Measurements from ENCODE around the gene APOBEC2.

APOBEC2 gene

DNA sequence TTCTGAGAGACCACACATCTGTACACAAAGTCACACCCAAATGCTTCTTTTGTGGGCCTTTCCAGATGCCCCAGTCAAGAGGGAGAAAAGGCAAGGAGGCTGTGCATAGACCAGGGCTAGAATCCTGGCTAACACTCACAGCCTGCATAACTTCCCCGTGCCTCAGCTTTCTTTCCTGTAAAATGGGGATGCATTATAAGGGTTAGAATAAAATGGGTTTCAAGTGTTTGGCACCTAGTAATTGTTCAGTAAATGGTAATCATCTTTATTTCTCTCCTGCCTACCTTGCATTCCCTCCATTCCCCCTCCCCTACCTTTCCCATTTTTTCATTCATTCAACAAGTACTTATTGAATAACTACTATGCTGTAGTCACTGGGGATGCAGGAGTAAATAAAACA, 43.3 kb upstream of the APOBEC2 start:
- Histone ChIP-seq H2BK120ac (ENCODE audit: insufficient read depth, low read length, poor library complexity) (no peak overlapping the region), H3K27me3 (ENCODE audit: insufficient read depth, low read length) (no peaks in the 10 kb centered on the region), H4K8ac (ENCODE audit: low read depth, low read length) (no peak overlapping the region), H2BK5ac (ENCODE audit: low read depth, low read length, poor library complexity) (no peak overlapping the region), H3K9me3 (ENCODE audit: insufficient read depth, low read depth, low read length) (no peaks in the 10 kb centered on the region), H2AK5ac (ENCODE audit: low read length) (no peak overlapping the region), H3K4ac (ENCODE audit: low read depth, low read length) (no peak overlapping the region), H4K12ac (ENCODE audit: low read depth, low read length) (no peak overlapping the region), H3K18ac (ENCODE audit: low read length) (no peak overlapping the region), H3K9ac (ENCODE audit: low read length) (no peak overlapping the region), H3K79me2 (ENCODE audit: control insufficient read depth, insufficient read depth, low read length, poor library complexity) (no peaks in the 10 kb centered on the region), H3K27ac (ENCODE audit: low read depth, low read length) (no peak overlapping the region), H2AFZ (ENCODE audit: insufficient read depth, low read length, poor library complexity) (no peak overlapping the region), H3K79me1 (ENCODE audit: low read length) (no peaks in the 10 kb centered on the region), H3K4me1 (ENCODE audit: control insufficient read depth in 1 of 2, insufficient read depth in 2 of 2, low read length in 2 of 2) (no peaks in the 10 kb centered on the region), H2BK12ac (ENCODE audit: low read length) (no peak overlapping the region), H4K91ac (ENCODE audit: low read depth, low read length) (no peak overlapping the region), H3K4me3 (ENCODE audit: low read depth, low read length) (no peak overlapping the region), H3K14ac (ENCODE audit: low read length) (no peak overlapping the region), H3K36me3 (ENCODE audit: control insufficient read depth in 1 of 2, insufficient read depth in 2 of 2, low read length in 2 of 2) (no peaks in the 10 kb centered on the region), H3K4me2 (ENCODE audit: low read length) (no peak overlapping the region), H3K23ac (ENCODE audit: low read length) (no peak overlapping the region)
- no CpG with 5 or more reads among the region's 1 CpG for WGBS (ENCODE audit: extremely low coverage, insufficient coverage, insufficient read length)
- no peak for DNase-seq

- Histone ChIP-seq H4K8ac (ENCODE audit: low read depth, low read length) (no peak overlapping the region), H3K4me3 (ENCODE audit: low read depth, low read length) (no peak overlapping the region), H3K23ac (ENCODE audit: low read length) (no peak overlapping the region), H2AK5ac (ENCODE audit: low read length) (no peak overlapping the region), H3K79me2 (ENCODE audit: control insufficient read depth, insufficient read depth, low read length, poor library complexity) (no peaks in the 10 kb centered on the region), H3K4me1 (ENCODE audit: control insufficient read depth in 1 of 2, insufficient read depth in 2 of 2, low read length in 2 of 2) (no peaks in the 10 kb centered on the region), H3K4ac (ENCODE audit: low read depth, low read length) (no peak overlapping the region), H4K91ac (ENCODE audit: low read depth, low read length) (no peak overlapping the region), H2BK120ac (ENCODE audit: insufficient read depth, low read length, poor library complexity) (no peak overlapping the region), H3K18ac (ENCODE audit: low read length) (no peak overlapping the region), H2AFZ (ENCODE audit: insufficient read depth, low read length, poor library complexity) (no peak overlapping the region), H2BK12ac (ENCODE audit: low read length) (no peak overlapping the region), H3K36me3 (ENCODE audit: control insufficient read depth in 1 of 2, insufficient read depth in 2 of 2, low read length in 2 of 2) (no peaks in the 10 kb centered on the region), H3K27me3 (ENCODE audit: insufficient read depth, low read length) (no peaks in the 10 kb centered on the region), H3K27ac (ENCODE audit: low read depth, low read length) (no peak overlapping the region), H3K9me3 (ENCODE audit: insufficient read depth, low read depth, low read length) (peaks cover 2% of the 10 kb centered on the region), H3K9ac (ENCODE audit: low read length) (no peak overlapping the region), H3K14ac (ENCODE audit: low read length) (no peak overlapping the region), H3K79me1 (ENCODE audit: low read length) (no peaks in the 10 kb centered on the region), H2BK5ac (ENCODE audit: low read depth, low read length, poor library complexity) (no peak overlapping the region), H3K4me2 (ENCODE audit: low read length) (no peak overlapping the region), H4K12ac (ENCODE audit: low read depth, low read length) (no peak overlapping the region)
- DNase-seq = no peak
- WGBS (ENCODE audit: extremely low coverage, insufficient coverage, insufficient read length) = no CpG with 5 or more reads among the region's 2 CpGs
These were observed 41.3 kb upstream of the APOBEC2 start for GRCh38 chr6:41011673-41012072.

- H3K14ac ChIP-seq (ENCODE audit: low read length) = no peak overlapping the region
- no peak overlapping the region for H3K4me2 ChIP-seq (ENCODE audit: low read length)
- H4K8ac ChIP-seq (ENCODE audit: low read depth, low read length) = no peak overlapping the region
- H4K91ac ChIP-seq (ENCODE audit: low read depth, low read length) = no peak overlapping the region
- WGBS (ENCODE audit: extremely low coverage, insufficient coverage, insufficient read length) = no CpG with 5 or more reads among the region's 5 CpGs
- H3K18ac ChIP-seq (ENCODE audit: low read length) = no peak overlapping the region
- H3K79me1 ChIP-seq (ENCODE audit: low read length) = no peaks in the 10 kb centered on the region
- H2AK5ac ChIP-seq (ENCODE audit: low read length) = no peak overlapping the region
- H3K23ac ChIP-seq (ENCODE audit: low read length) = no peak overlapping the region
- no peak overlapping the region for H3K9ac ChIP-seq (ENCODE audit: low read length)
- peaks cover 2% of the 10 kb centered on the region for H3K9me3 ChIP-seq (ENCODE audit: insufficient read depth, low read depth, low read length)
- no peak overlapping the region for H2BK120ac ChIP-seq (ENCODE audit: insufficient read depth, low read length, poor library complexity)
- no peak overlapping the region for H2BK5ac ChIP-seq (ENCODE audit: low read depth, low read length, poor library complexity)
- no peak overlapping the region for H2AFZ ChIP-seq (ENCODE audit: insufficient read depth, low read length, poor library complexity)
- no peaks in the 10 kb centered on the region for H3K27me3 ChIP-seq (ENCODE audit: insufficient read depth, low read length)
- H3K27ac ChIP-seq (ENCODE audit: low read depth, low read length) = no peak overlapping the region
- no peak overlapping the region for H2BK12ac ChIP-seq (ENCODE audit: low read length)
- H3K4ac ChIP-seq (ENCODE audit: low read depth, low read length) = no peak overlapping the region
- no peak for DNase-seq
- no peaks in the 10 kb centered on the region for H3K79me2 ChIP-seq (ENCODE audit: control insufficient read depth, insufficient read depth, low read length, poor library complexity)
- no peak overlapping the region for H3K4me3 ChIP-seq (ENCODE audit: low read depth, low read length)
- no peak overlapping the region for H4K12ac ChIP-seq (ENCODE audit: low read depth, low read length)
- no peaks in the 10 kb centered on the region for H3K36me3 ChIP-seq (ENCODE audit: control insufficient read depth in 1 of 2, insufficient read depth in 2 of 2, low read length in 2 of 2)
- H3K4me1 ChIP-seq (ENCODE audit: control insufficient read depth in 1 of 2, insufficient read depth in 2 of 2, low read length in 2 of 2) = no peaks in the 10 kb centered on the region
These were observed 39.4 kb upstream of the APOBEC2 start for GRCh38 chr6:41013466-41014153.

DNA sequence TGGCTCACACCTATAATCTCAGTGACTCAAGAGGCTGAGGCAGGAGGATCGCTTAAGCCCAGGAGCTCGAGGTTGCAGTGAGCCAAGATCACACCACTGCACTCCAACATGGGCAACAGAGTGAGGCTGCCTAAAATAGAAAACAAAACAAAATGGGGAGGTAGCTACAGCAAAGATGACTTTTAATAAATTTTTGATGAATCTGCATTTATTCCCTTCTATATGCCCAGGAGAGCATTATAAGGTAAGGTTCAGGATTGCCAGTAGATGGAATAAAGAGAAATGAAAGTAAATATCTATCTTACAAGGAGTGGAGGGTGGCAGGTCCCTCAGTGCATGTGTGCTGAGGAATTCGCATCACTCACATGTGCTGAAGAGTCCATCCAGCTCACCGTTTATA, 38.2 kb upstream of the APOBEC2 start:
- H3K14ac ChIP-seq (ENCODE audit: low read length) = no peak overlapping the region
- no peak overlapping the region for H4K12ac ChIP-seq (ENCODE audit: low read depth, low read length)
- no peaks in the 10 kb centered on the region for H3K36me3 ChIP-seq (ENCODE audit: control insufficient read depth in 1 of 2, insufficient read depth in 2 of 2, low read length in 2 of 2)
- H3K79me1 ChIP-seq (ENCODE audit: low read length) = no peaks in the 10 kb centered on the region
- peaks cover 2% of the 10 kb centered on the region for H3K9me3 ChIP-seq (ENCODE audit: insufficient read depth, low read depth, low read length)
- no CpG with 5 or more reads among the region's 4 CpGs for WGBS (ENCODE audit: extremely low coverage, insufficient coverage, insufficient read length)
- no peak overlapping the region for H3K4me3 ChIP-seq (ENCODE audit: low read depth, low read length)
- no peak overlapping the region for H3K27ac ChIP-seq (ENCODE audit: low read depth, low read length)
- H2BK120ac ChIP-seq (ENCODE audit: insufficient read depth, low read length, poor library complexity) = no peak overlapping the region
- H3K9ac ChIP-seq (ENCODE audit: low read length) = no peak overlapping the region
- no peak overlapping the region for H4K8ac ChIP-seq (ENCODE audit: low read depth, low read length)
- DNase-seq = no peak
- no peak overlapping the region for H2BK5ac ChIP-seq (ENCODE audit: low read depth, low read length, poor library complexity)
- H3K27me3 ChIP-seq (ENCODE audit: insufficient read depth, low read length) = no peaks in the 10 kb centered on the region
- no peak overlapping the region for H3K18ac ChIP-seq (ENCODE audit: low read length)
- no peaks in the 10 kb centered on the region for H3K4me1 ChIP-seq (ENCODE audit: control insufficient read depth in 1 of 2, insufficient read depth in 2 of 2, low read length in 2 of 2)
- H3K4me2 ChIP-seq (ENCODE audit: low read length) = no peak overlapping the region
- H2AK5ac ChIP-seq (ENCODE audit: low read length) = no peak overlapping the region
- no peak overlapping the region for H3K23ac ChIP-seq (ENCODE audit: low read length)
- H2BK12ac ChIP-seq (ENCODE audit: low read length) = no peak overlapping the region
- H3K79me2 ChIP-seq (ENCODE audit: control insufficient read depth, insufficient read depth, low read length, poor library complexity) = no peaks in the 10 kb centered on the region
- H4K91ac ChIP-seq (ENCODE audit: low read depth, low read length) = no peak overlapping the region
- H3K4ac ChIP-seq (ENCODE audit: low read depth, low read length) = no peak overlapping the region
- H2AFZ ChIP-seq (ENCODE audit: insufficient read depth, low read length, poor library complexity) = no peak overlapping the region
